ENCODE data around the gene HOXA4. TPM values are rescaled to one million over a fixed set of nuclear protein-coding genes. Genes with fewer than 3 reads are reported as not detected.

The HOXA4 gene
- total RNA-seq, 1 donor from 2014 or later = not detected

DNA sequence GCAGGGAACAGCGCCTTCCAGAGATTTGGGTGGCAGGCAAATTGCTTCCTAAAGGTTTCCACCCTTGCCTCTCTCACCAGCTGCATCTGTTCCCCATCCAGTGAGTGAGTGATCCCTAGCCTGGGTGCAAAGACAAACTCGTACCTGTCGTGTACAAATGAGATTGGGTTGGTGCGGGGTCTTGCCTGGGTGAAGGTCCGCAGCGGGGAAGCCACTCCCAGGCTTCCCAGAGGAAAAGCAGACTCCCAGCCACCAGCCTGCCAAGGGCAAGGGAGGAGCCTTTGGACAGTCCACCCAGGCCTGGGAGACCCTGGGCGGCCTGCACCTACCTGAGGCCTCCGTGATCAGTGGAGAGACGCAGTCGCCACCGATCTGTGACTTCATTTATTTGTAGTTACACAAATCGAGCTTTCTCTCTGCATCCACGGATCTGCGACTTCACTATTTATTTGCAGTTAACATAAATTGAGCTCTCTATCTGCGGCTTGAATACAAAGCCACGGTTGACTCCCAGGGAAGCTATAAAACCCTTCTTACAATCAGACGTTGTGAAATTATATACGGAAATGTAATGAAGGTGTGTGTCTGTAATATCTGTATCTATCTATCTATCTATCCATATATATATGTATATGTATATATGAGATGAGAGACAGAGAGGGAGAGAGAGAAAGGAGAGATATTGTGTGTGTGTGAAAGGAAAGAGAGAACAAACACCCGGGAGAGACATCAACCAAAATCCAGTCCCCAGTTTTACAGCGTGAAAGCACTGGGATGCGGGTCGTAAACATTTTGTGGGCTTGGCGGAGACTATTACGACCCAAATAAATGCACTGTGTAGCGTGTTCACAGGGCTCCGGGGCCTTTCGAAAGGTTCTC is 28.9 kb upstream of the HOXA4 start:
- Mint-ChIP-seq H3K4me3 (ENCODE audit: low read depth) (peak overlapping the region; percentile 34), H3K9me3 (no peaks in the 10 kb centered on the region), H3K36me3 (ENCODE audit: low read depth) (peaks cover 4% of the 10 kb centered on the region), H3K4me1 (ENCODE audit: low read depth) (peaks cover 11% of the 10 kb centered on the region), H3K27ac (no peak overlapping the region), H3K27me3 (ENCODE audit: low read depth) (peaks cover 85% of the 10 kb centered on the region)
- intact Hi-C loops (cut with micrococcal nuclease) = loop anchor here (5.0 to 10.0 kb wide), 4 partner anchors 38 to 1795 kb away; partner anchors contain the start of gene TRIL
- no peak for DNase-seq (ENCODE audit: low spot score)

DNA sequence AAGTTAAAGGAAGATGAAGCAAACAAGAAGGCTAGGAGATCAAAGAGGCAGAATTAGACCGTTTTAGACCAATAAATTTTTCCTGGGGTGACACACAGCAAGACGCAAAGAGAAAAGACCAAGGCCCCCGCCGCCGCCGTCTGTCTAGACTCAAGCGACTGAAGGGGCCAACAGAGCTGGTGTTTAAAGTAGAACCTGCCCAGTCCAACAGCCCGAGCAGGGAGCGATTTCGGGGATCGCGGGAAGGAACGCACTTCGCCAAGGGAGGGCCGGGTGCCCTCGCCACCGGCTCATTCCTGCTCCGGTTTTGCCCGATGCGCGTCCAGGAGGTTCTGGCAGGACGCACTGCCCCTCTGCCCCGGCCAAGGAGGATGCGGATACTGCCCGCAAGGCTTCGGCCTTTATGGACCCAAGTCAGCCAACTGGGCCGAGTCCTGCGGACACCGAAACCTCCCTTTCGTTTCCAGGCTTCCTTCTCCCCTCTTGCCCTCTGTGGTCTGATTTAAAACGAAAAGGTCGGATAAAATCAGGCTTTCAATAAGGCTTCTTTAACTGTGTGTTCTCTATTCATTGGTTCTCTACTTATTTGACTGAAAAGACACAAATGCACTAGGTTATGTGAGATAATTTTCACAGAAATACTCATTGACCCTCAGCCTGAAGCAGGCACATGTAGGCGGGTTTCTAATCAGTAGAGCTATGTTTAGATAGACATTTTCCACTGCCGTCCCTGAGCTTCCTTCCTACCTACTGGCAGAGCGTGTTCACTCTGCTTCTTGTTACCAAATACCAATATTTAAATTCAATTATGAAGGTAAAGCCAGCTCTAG is 28.1 kb upstream of the HOXA4 start:
- intact Hi-C loops (cut with micrococcal nuclease) = loop anchor here (5.0 to 10.0 kb wide), 2 partner anchors 39 to 1796 kb away; partner anchors contain the start of gene TRIL
- Mint-ChIP-seq H3K4me3 (ENCODE audit: low read depth) (no peak overlapping the region), H3K27ac (peak overlapping the region; percentile 36), H3K9me3 (no peaks in the 10 kb centered on the region), H3K36me3 (ENCODE audit: low read depth) (peaks cover 4% of the 10 kb centered on the region), H3K27me3 (ENCODE audit: low read depth) (peaks cover 87% of the 10 kb centered on the region), H3K4me1 (ENCODE audit: low read depth) (peaks cover 11% of the 10 kb centered on the region)
- no peak for DNase-seq (ENCODE audit: low spot score)

DNA sequence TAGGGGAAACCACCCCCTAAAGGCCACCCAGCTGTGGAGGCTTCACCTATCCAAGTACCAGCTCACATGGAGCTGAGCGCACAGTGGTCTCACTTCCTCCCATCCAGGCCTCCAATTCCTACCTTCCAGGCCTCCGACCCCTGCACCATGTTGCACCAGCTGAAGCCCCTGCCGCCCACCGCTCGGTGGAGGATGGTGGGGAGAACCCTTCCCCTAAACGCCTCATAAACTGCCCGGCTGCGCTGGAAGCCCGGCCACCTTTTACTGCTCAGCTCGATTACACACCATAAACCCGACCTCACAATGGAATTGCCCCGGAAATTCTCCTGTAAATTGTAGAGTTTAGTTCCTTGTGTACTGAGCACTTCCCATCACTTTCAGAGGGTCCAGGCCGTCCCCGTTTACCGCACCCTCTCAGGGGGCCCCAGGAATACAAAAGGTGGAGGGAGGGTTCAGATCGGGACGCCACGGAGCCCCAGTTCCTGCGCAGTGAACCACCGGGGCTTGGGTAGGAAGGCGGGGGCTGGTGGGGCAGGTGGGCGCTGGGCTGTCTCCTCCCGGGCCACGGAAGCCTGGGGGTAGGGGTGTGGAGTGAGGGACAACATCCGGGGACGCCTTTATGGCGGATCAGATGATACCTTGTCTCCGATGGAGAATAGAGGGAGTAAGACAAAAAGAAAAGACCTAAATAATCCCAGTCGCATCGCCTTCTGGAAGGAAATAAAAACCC is 27.3 kb upstream of the HOXA4 start:
- Mint-ChIP-seq H3K27ac (peak overlapping the region; percentile 50), H3K4me1 (ENCODE audit: low read depth) (peaks cover 11% of the 10 kb centered on the region), H3K9me3 (no peaks in the 10 kb centered on the region), H3K36me3 (ENCODE audit: low read depth) (peaks cover 4% of the 10 kb centered on the region), H3K4me3 (ENCODE audit: low read depth) (no peak overlapping the region), H3K27me3 (ENCODE audit: low read depth) (peaks cover 86% of the 10 kb centered on the region)
- intact Hi-C loops (cut with micrococcal nuclease) = loop anchor here (2.0 to 10.0 kb wide), 5 partner anchors 13 to 1797 kb away; partner anchors contain the start of genes EVX1, HOXA11 and TRIL
- no peak for DNase-seq (ENCODE audit: low spot score)

DNA sequence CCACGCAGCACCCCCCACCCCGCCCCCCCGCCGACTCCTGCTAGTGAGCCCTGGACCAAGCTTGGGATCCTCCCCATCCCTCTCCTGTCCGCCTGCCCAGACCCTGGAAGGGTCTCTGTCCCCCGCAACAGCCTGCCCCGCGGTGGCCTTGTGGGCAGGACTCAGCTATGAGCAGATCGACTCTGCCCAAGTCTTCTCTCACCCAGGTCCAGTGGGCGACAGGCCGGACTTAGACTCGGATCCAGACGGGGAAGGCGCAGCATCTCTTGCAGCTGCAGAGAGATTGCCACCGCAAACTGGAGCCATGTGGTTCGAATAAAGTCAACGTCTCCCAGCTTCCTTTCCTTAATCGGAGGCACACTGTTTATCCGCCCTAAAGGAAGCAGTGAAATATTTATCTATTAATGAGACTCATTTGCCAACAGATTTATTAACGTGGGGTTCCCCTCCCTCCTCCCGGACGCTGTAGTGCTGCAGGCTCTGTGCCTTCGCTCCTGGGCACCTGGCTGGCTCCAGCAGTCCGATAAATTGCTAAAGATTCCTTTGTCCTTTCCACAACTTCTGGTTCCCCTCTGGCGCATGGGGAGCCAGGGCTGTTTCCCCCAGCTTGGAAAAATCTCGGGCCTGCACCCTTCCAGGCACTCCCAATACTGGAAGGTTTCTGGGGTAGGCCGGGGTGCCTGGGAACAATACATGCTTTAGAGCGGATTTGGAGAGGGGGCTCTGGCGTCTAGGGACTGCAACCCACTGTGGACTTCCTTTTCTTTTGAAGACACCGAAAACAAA is 26.6 kb upstream of the HOXA4 start:
- Mint-ChIP-seq H3K9me3 (no peaks in the 10 kb centered on the region), H3K27ac (no peak overlapping the region), H3K36me3 (ENCODE audit: low read depth) (peaks cover 4% of the 10 kb centered on the region), H3K27me3 (ENCODE audit: low read depth) (peaks cover 84% of the 10 kb centered on the region), H3K4me3 (ENCODE audit: low read depth) (no peak overlapping the region), H3K4me1 (ENCODE audit: low read depth) (peaks cover 11% of the 10 kb centered on the region)
- intact Hi-C loops (cut with micrococcal nuclease) = loop anchor here (1.0 to 10.0 kb wide), 6 partner anchors 8 to 1798 kb away; partner anchors contain the start of genes EVX1, HOXA11, HOXA9 and TRIL
- DNase-seq (ENCODE audit: low spot score) = no peak

DNA sequence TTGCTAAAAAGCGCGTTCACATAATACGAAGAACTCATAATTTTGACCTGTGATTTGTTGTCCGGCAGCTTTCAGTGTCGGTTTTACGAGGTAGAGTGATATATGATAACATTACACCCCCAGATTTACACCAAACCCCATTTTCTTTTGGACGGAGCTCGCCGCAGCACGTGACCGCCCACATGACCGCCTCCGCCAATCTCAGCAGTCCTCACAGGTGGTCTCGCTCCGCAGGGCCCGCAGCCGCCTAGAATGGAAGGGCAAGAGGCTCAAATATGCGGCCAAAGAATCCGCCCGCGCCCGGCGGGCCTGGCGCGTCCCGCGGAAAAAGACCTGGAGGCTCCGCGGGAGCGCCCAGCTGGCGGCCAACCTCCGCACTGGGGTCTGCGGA is 25.9 kb upstream of the HOXA4 start, which contains the start of gene HOXA7:
Gene HOXA7 (minus strand): TSS at position 168 of the 391 bp plus-strand sequence. CDS start 130 bp downstream, at position 38.
- H3K4me1 Mint-ChIP-seq (ENCODE audit: low read depth) = peaks cover 14% of the 10 kb centered on the region
- intact Hi-C loops (cut with micrococcal nuclease) = loop anchor here (1.0 to 10.0 kb wide), 6 partner anchors 9 to 1798 kb away; partner anchors contain the start of genes EVX1, HOXA11, HOXA9 and TRIL
- H3K9me3 Mint-ChIP-seq = no peaks in the 10 kb centered on the region
- peaks cover 4% of the 10 kb centered on the region for H3K36me3 Mint-ChIP-seq (ENCODE audit: low read depth)
- no peak for DNase-seq (ENCODE audit: low spot score)
- H3K27ac Mint-ChIP-seq = no peak within 1 kb of the TSS
- no peak within 1 kb of the TSS for H3K4me3 Mint-ChIP-seq (ENCODE audit: low read depth)
- H3K27me3 Mint-ChIP-seq (ENCODE audit: low read depth) = peaks cover 87% of the 10 kb centered on the region

DNA sequence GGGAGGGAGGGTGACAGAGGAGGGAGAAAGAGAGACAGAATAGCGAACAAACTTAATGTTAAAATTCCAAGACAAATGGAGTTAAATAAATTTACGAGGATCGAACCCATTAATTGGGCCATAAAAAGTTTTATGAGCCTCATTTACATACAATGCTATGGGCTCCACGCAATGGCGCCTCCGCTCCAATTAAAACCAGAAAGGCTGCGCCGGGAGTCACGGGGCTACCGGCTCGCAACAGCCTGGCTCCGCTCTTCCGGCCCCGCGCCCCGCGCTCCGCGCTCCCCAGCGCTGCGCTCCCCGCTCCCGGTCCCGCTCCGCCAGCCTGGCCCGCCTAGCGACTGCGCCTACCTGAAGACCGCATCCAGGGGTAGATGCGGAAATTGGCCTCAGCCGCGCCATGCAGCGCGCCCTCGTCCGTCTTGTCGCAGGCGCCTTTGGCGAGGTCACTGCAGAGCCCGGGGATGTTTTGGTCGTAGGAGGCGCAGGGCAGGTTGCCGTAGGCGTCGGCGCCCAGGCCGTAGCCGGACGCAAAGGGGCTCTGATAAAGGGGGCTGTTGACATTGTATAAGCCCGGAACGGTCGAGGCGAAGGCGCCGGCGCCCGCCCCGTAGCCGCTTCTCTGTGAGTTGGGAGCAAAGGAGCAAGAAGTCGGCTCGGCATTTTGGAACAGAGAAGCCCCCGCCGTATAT is 25.4 kb upstream of the HOXA4 start:
- peaks cover 16% of the 10 kb centered on the region for H3K4me1 Mint-ChIP-seq (ENCODE audit: low read depth)
- H3K4me3 Mint-ChIP-seq (ENCODE audit: low read depth) = no peak overlapping the region
- peaks cover 89% of the 10 kb centered on the region for H3K27me3 Mint-ChIP-seq (ENCODE audit: low read depth)
- intact Hi-C loops (cut with micrococcal nuclease) = loop anchor here (1.0 to 10.0 kb wide), 6 partner anchors 9 to 1799 kb away; partner anchors contain the start of genes EVX1, HOXA11, HOXA9 and TRIL
- H3K36me3 Mint-ChIP-seq (ENCODE audit: low read depth) = peaks cover 4% of the 10 kb centered on the region
- no peak for DNase-seq (ENCODE audit: low spot score)
- H3K27ac Mint-ChIP-seq = no peak overlapping the region
- H3K9me3 Mint-ChIP-seq = no peaks in the 10 kb centered on the region

DNA sequence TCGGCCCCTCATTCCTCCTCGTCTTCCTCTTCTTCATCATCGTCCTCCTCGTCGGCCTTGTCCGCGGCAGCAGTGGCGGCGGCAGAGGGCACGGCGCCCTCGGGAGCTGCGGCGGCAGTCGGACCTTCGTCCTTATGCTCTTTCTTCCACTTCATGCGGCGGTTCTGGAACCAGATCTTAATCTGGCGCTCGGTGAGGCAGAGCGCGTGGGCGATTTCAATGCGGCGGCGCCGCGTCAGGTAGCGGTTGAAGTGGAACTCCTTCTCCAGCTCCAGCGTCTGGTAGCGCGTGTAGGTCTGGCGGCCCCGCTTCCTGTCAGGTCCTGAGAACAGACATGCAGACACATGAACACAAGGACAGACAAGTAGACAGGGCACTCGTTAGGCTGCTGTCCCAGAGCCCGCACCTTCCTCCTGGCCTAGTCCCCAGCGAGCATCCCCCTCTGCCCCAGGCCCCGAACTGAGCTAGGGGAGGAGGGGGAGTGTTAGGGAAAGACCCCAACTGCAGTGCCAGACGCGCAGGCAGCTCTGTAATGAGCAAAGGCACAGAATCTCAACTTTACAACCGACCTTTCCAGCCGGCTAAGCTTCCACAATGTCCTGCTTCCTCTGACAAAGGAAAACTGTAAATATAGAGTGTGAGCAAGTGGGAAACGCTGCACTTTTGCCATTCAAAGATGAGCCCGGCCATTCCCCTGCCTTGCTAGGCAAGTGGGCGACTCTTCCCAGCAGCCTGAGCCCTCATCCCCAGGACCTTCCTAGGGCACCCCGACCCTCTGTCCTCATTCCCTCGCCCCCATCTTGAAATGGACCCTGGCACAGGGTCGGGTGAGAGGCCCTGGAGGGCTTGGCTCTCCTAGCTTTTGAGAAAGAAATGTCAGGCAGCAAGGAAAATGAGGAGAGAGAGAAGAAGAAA is 24.6 kb upstream of the HOXA4 start:
- intact Hi-C loops (cut with micrococcal nuclease) = loop anchor here (5.0 to 10.0 kb wide), 3 partner anchors 42 to 1800 kb away; partner anchors contain the start of gene TRIL
- Mint-ChIP-seq H3K27me3 (ENCODE audit: low read depth) (peaks cover 92% of the 10 kb centered on the region), H3K4me1 (ENCODE audit: low read depth) (peaks cover 16% of the 10 kb centered on the region), H3K4me3 (ENCODE audit: low read depth) (no peak overlapping the region), H3K27ac (no peak overlapping the region), H3K9me3 (no peaks in the 10 kb centered on the region), H3K36me3 (ENCODE audit: low read depth) (peaks cover 4% of the 10 kb centered on the region)
- DNase-seq (ENCODE audit: low spot score) = no peak

DNA sequence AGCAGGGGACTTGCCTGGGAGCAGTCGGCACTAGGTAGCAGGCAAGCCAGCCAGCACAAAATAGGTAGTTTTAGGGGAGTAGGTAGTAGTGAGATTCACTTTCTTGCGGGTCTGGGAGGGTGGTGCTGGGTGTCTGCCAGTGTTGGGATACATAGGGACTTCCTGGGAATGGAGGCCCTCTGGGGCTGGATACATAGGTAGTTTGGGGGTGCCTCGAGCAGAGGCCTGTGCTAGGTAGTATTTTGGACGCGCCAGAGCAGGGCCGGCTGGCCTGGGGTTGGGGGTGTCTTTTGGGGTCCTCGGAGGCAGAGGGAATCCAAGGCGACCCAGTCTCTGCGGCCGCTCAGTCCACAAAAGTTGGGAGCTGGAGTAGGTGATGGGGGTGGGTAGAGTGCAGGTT is 23.8 kb upstream of the HOXA4 start:
- Mint-ChIP-seq H3K27ac (no peak overlapping the region), H3K36me3 (ENCODE audit: low read depth) (peaks cover 4% of the 10 kb centered on the region), H3K9me3 (no peaks in the 10 kb centered on the region), H3K27me3 (ENCODE audit: low read depth) (peaks cover 92% of the 10 kb centered on the region), H3K4me1 (ENCODE audit: low read depth) (peaks cover 14% of the 10 kb centered on the region), H3K4me3 (ENCODE audit: low read depth) (no peak overlapping the region)
- no peak for DNase-seq (ENCODE audit: low spot score)
- intact Hi-C loops (cut with micrococcal nuclease) = loop anchor here (5.0 to 10.0 kb wide), 2 partner anchors 1292 to 1800 kb away; partner anchors contain the start of gene TRIL

DNA sequence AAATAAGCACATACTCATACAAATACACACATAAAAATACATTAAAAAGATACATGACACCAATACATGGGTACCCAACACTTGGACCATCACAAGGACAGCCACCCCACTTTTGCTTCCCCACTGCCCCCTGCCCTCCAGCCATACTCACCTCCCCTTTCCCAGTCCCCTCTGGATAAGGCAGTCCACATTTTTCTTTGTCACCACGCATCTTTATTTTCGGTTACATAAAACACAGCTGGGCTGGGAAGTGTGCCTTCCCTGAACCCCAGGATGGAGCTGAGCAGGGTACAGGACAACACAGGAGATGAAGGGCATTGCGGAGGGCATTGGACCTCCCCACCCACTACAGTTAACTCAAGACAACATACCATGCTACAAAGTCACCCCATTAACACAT is 23.0 kb upstream of the HOXA4 start:
- no peak overlapping the region for H3K4me3 Mint-ChIP-seq (ENCODE audit: low read depth)
- peaks cover 14% of the 10 kb centered on the region for H3K4me1 Mint-ChIP-seq (ENCODE audit: low read depth)
- H3K9me3 Mint-ChIP-seq = no peaks in the 10 kb centered on the region
- DNase-seq (ENCODE audit: low spot score) = no peak
- H3K27ac Mint-ChIP-seq = no peak overlapping the region
- intact Hi-C loops (cut with micrococcal nuclease) = loop anchor here (5.0 to 10.0 kb wide), 2 partner anchors 1291 to 1801 kb away; partner anchors contain the start of gene TRIL
- peaks cover 4% of the 10 kb centered on the region for H3K36me3 Mint-ChIP-seq (ENCODE audit: low read depth)
- peaks cover 89% of the 10 kb centered on the region for H3K27me3 Mint-ChIP-seq (ENCODE audit: low read depth)

DNA sequence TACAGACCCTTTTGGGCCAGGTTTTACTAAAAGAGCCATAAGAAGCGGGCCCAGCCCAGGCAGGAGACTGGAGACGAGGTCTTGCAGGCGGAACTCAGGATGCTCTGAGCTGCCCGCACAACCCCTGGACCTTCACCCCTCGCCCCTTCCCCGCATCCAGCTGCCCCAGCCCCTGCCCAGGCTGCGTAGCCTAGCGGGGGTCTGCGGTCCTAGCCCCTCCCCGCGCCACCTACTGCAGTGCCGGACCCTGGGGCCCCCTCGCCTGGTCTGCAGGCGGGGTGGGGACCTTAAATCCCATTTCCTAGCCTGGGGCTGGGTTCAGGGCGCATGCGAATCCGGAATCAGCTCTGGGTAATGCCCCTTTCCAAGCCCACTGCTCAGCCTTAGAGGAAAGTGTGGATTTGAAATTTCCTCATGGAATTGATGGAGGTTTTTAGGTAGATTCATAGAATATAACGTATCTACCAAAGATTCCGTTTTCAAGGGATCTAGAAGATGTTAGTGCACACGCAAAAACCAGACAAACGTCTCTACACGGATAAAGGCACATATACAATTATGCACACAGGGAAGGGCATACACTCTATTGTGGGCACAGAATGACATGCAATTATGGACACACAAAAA is 22.4 kb upstream of the HOXA4 start:
- Mint-ChIP-seq H3K27me3 (ENCODE audit: low read depth) (peaks cover 89% of the 10 kb centered on the region), H3K9me3 (no peaks in the 10 kb centered on the region), H3K27ac (no peak overlapping the region), H3K4me3 (ENCODE audit: low read depth) (no peak overlapping the region), H3K36me3 (ENCODE audit: low read depth) (peaks cover 4% of the 10 kb centered on the region), H3K4me1 (ENCODE audit: low read depth) (peaks cover 17% of the 10 kb centered on the region)
- intact Hi-C loops (cut with micrococcal nuclease) = loop anchor here (5.0 to 10.0 kb wide), 2 partner anchors 1291 to 1802 kb away; partner anchors contain the start of gene TRIL
- DNase-seq (ENCODE audit: low spot score) = no peak
